DOHH2 (cell line): ENCODE data around the gene MRPL55.

Experiments
- H3F3A ChIP-seq: fragments of 200-600 bp; sonication (generic), shearing (Covaris generic); 2 replicates; pipeline ENCODE4 v1.6.0; 2016; ENCODE audit warnings: antibody characterized with exemption, mild to moderate bottlenecking; ENCODE audit not compliant: control insufficient read depth, insufficient read depth
- H3K27ac ChIP-seq: fragments of 200-600 bp; sonication (generic); 2 replicates; pipeline ENCODE4 v1.5.1; 2014; ENCODE audit warnings: low read depth, mild to moderate bottlenecking, low read length, moderate library complexity
- H3K27me3 ChIP-seq: fragments of 200-600 bp; sonication (generic); 2 replicates; pipeline ENCODE4 v1.6.1; 2014; ENCODE audit warnings: mild to moderate bottlenecking, low read length, mixed read lengths; ENCODE audit not compliant: control insufficient read depth
- H3K36me3 ChIP-seq: fragments of 200-600 bp; sonication (generic); 2 replicates; pipeline ENCODE4 v1.6.1; 2014; ENCODE audit warnings: mild to moderate bottlenecking, low read length, moderate library complexity, mixed read lengths; ENCODE audit not compliant: control insufficient read depth
- H3K4me1 ChIP-seq: fragments of 200-600 bp; sonication (generic); 2 replicates; pipeline ENCODE4 v1.6.1; 2014; ENCODE audit warnings: mild to moderate bottlenecking, low read length, mixed read lengths; ENCODE audit not compliant: control insufficient read depth
- H3K4me2 ChIP-seq: fragments of 200-600 bp; sonication (generic); 2 replicates; pipeline ENCODE4 v1.6.0; 2014; ENCODE audit warnings: mild to moderate bottlenecking, low read length, moderate library complexity
- H3K4me3 ChIP-seq: fragments of 200-600 bp; sonication (generic); 2 replicates; pipeline ENCODE4 v1.5.1; 2014; ENCODE audit warnings: mild to moderate bottlenecking, low read length, mixed read lengths
- H3K79me2 ChIP-seq: fragments of 200-600 bp; sonication (generic); 2 replicates; pipeline ENCODE4 v1.6.1; 2014; ENCODE audit warnings: mild to moderate bottlenecking, low read length, mixed read lengths; ENCODE audit not compliant: control insufficient read depth
- H3K9me2 ChIP-seq: fragments of 200-600 bp; sonication (generic); replicated peaks from 2 replicates; pipeline ENCODE4 v1.6.1; 2014; ENCODE audit warnings: mild to moderate bottlenecking, low read length, mixed read lengths; ENCODE audit not compliant: control insufficient read depth
- H3K9me3 ChIP-seq: fragments of 200-600 bp; sonication (generic); 2 replicates; pipeline ENCODE4 v1.6.1; 2014; ENCODE audit warnings: antibody characterized with exemption, low read length, mixed read lengths; ENCODE audit not compliant: control insufficient read depth, insufficient read depth
- H4K20me1 ChIP-seq: fragments of 200-600 bp; sonication (generic); 2 replicates; pipeline ENCODE4 v1.6.0; 2014; ENCODE audit warnings: low read depth, mild to moderate bottlenecking, antibody characterized with exemption, low read length, moderate library complexity; ENCODE audit not compliant: control insufficient read depth, insufficient read depth
- CTCF ChIP-seq: fragments of 200-600 bp; sonication (generic); IDR thresholded peaks from one replicate; pipeline ENCODE4 v1.5.1; 2014; ENCODE audit warnings: antibody characterized with exemption, mild to moderate bottlenecking, low read depth, low read length; ENCODE audit not compliant: poor library complexity, severe bottlenecking
- EZH2phosphoT487 ChIP-seq: fragments of 200-600 bp; sonication (generic); IDR thresholded peaks from 2 replicates; pipeline ENCODE4 v1.6.1; 2017; ENCODE audit warnings: borderline replicate concordance, mild to moderate bottlenecking, antibody characterized with exemption, low read length, moderate library complexity, mixed read lengths

Gene MRPL55

DNA sequence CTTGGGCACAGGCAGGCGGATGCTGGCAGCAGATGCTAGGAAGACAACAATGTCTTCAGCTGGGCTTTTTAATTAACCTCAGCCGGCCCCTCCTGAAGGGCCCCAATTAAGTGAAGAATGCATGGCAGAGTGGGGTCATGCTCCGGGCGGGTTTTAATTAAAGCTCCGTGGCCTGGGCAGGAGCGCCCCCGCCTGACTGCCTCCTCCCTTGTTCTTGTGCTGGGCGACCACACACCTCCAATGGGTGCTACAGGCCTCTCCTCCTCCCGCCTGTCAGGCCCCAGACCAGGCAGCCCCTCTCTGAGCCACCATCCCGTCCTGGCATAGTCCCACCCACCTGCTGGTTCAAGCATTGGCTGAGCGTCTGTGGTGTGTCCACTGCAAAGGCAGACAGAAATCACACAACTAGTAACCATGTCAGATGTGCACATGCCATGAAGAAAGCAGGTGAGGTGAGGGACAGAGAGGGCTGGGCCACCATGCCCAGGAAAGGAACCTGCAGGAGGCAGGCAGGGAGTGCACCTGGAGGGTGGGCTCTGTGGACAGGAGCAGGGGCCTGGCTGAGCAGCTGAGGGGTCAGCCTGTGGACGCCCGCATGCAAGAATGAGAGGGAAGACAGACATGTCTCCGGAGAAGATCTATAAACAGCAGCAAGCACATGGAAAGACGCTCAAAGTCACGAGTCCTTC, 35.1 kb downstream of the MRPL55 start:
- no peak overlapping the region for H3K4me2 ChIP-seq
- H3K27me3 ChIP-seq, result peaks cover 7% of the 10 kb centered on the region; the same call in 1 of the 2 replicates
- H3K4me3 ChIP-seq, result no peak overlapping the region
- H3K9me2 ChIP-seq, result no peaks in the 10 kb centered on the region
- peaks cover 4% of the 10 kb centered on the region; the same call in 1 of the 2 replicates for H3F3A ChIP-seq
- H3K9me3 ChIP-seq, result no peaks in the 10 kb centered on the region
- 0 out of 2 replicates have a peak, but pooled peaks cover 3% of the 10 kb centered on the region for H3K4me1 ChIP-seq
- peaks cover under 1% of the 10 kb centered on the region; the same call in 1 of the 2 replicates for H3K36me3 ChIP-seq
- no peak overlapping the region for H3K27ac ChIP-seq
- H3K79me2 ChIP-seq, result no peaks in the 10 kb centered on the region
- peaks cover 12% of the 10 kb centered on the region; the same call in 1 of the 2 replicates for H4K20me1 ChIP-seq
- TF ChIP-seq EZH2phosphoT487 (no peak), CTCF (peak; percentile 54)

- H3K4me3 ChIP-seq, result no peak overlapping the region
- no peak overlapping the region for H3K27ac ChIP-seq
- 0 out of 2 replicates have a peak, but pooled peaks cover 3% of the 10 kb centered on the region for H3K4me1 ChIP-seq
- H3K9me2 ChIP-seq, result no peaks in the 10 kb centered on the region
- no peaks in the 10 kb centered on the region for H3K79me2 ChIP-seq
- no peaks in the 10 kb centered on the region; the same call in 1 of the 2 replicates for H3F3A ChIP-seq
- H3K27me3 ChIP-seq, result peaks cover 7% of the 10 kb centered on the region; the same call in 1 of the 2 replicates
- H3K9me3 ChIP-seq, result no peaks in the 10 kb centered on the region
- no peaks in the 10 kb centered on the region for H3K36me3 ChIP-seq
- H4K20me1 ChIP-seq, result peaks cover 12% of the 10 kb centered on the region; the same call in 1 of the 2 replicates
- no peak for TF ChIP-seq EZH2phosphoT487
- TF ChIP-seq CTCF, result no peak
- no peak overlapping the region for H3K4me2 ChIP-seq
Measured at GRCh38 chr1:228073061-228073856, 35.8 kb downstream of the MRPL55 start.

- TF ChIP-seq EZH2phosphoT487 (no peak), CTCF (no peak)
- H3K4me3 ChIP-seq, result no peak overlapping the region
- no peaks in the 10 kb centered on the region for H3K79me2 ChIP-seq
- H3K4me1 ChIP-seq, result 0 out of 2 replicates have a peak, but pooled peaks cover 3% of the 10 kb centered on the region
- no peaks in the 10 kb centered on the region for H3K9me3 ChIP-seq
- H3K27me3 ChIP-seq, result peaks cover 7% of the 10 kb centered on the region; the same call in 1 of the 2 replicates
- H3K4me2 ChIP-seq, result no peak overlapping the region
- H3F3A ChIP-seq, result no peaks in the 10 kb centered on the region; the same call in 1 of the 2 replicates
- H4K20me1 ChIP-seq, result peaks cover 12% of the 10 kb centered on the region; the same call in 1 of the 2 replicates
- no peaks in the 10 kb centered on the region for H3K36me3 ChIP-seq
- H3K9me2 ChIP-seq, result no peaks in the 10 kb centered on the region
- no peak overlapping the region for H3K27ac ChIP-seq
Measured at GRCh38 chr1:228072658-228073043, 36.4 kb downstream of the MRPL55 start.
